HG02571 (cell line): Measurements from ENCODE around the gene CEP85L.

Experiments used
- ATAC-seq: cut with Tn5 transposase; IDR thresholded peaks from one replicate; pipeline ENCODE4 v1.9.1; 2021; ENCODE audit warnings: mild to moderate bottlenecking, moderate library complexity; ENCODE audit not compliant: unreplicated experiment

The CEP85L gene

DNA sequence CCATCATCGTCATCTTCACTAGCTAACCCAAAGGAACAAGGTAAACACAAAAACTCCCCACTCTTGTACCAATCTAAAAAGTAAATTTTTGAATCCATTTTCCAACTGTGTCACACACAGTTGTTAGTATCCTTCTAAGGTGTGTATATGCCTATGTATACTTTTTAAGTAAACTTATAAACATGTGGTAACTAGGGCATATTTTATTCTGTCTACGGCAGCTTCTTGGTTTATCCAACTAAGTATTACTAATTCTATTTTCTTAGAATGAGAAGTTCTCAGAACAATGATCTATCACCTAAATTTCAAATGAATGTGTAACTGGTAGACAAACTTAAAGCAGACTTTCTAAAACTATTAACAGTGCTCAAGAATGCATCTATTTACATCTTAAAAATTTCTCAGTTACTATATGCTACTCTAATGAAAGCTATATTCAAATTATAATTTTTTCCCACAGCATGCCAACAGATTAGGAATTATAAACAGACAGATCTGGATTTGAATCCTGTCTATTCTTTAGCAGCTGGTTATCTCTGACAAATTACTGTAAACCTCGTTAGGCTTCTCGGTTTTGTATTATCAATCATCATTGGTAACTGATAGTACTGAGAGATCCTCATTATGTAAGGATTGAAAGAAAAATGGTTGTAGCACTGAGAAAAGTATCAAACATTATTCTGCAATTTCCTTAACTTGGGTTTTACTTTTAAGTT is 105.1 kb downstream of the CEP85L start:
- ATAC-seq = no peak

DNA sequence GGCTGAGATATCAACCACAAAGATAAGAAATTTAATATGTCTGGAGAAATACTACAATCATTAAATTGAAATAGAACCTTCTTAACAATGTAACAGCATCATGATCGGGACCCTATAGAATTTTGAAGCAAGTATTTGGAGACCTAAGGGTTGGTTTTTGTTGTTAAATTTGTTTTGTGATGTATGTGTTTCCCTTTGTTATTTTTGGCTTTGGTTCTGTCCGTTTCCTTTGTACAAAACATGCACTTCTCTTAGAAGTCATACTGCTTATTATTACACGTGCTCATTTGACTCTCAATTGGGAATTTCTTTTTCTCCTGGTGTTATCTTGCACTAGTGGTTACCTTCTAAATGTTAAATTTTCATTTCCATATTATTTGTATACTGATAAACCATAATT is 107.3 kb downstream of the CEP85L start:
- no peak for ATAC-seq

DNA sequence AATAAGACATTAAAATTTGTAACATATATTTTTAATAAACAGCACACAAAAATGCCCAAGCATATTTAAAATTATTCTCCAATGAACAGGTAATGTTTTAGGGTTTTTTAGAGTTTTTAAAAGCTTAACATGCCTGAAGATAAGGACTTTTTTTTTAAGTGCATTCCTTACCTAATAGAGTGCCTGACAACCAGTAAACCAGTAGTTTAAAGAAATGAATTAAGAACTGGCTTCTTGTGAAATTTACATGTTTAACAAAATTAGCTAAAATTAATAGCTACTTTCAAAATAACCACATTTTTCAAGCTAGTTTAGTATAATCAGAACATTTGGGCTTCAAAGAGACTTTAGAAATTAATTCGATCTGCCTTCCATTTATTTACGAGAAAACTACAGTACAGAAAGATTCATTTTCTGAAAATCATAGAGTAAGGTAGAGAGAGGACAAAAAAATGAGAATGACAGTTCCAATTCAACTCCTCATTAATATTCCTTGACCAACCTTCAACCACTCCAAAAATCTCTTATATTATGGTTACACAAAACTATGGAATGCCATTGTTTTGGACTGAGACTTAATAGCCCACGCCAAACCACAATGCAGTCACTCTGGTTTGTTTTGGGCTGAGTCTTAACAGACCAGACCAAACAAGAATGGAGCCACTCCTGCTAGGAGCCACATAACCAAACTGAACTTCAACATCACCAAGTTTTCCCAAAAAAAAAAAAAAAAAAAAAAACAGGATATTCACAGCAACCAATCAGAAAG is 109.0 kb downstream of the CEP85L start:
- ATAC-seq = no peak

GRCh38 chr6:118537574-118537973 is 113.8 kb downstream of the CEP85L start:
- ATAC-seq = no peak

GRCh38 chr6:118536478-118536877 is 114.9 kb downstream of the CEP85L start:
- no peak for ATAC-seq

GRCh38 chr6:118535176-118535844 is 116.1 kb downstream of the CEP85L start:
- no peak for ATAC-seq

GRCh38 chr6:118530942-118531341 is 120.4 kb downstream of the CEP85L start:
- ATAC-seq = no peak

DNA sequence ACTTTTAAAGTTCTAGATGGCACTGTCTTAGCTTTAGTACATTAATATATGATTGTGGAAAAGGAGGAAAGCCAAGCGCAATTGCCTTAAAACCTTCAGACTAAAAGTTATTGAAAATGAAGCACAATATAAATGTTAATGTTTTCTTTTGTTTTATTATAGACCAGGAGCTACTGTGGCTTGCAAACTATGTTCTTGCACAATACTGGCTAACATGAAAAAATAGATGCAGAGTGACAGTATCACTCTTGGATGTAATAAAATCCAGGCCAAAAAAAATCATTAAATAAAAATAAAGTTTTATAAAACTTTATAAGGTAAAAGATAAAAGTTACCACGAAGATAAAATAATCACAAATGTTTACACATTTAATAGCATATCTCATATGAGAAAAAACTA is 121.6 kb downstream of the CEP85L start:
- no peak for ATAC-seq

DNA sequence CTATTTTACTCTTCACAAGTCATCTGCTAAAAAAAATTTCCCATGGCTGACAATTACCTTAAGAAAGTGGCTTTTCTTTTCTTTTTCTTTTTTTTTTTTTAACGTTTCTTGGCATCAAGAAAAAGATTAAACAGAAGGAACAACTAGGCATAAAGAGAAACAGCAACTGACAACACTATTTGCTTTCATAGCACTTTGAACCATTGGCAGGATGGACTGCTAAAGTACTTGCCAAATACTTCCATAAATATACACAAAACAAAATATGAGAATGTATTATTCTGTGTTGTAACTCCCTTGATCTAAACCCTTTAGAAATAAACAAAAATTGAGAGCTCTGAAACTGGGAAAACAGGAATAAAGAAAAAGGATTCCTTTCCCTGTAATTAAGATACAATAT is 123.3 kb downstream of the CEP85L start:
- no peak for ATAC-seq

GRCh38 chr6:118525913-118526780 is 125.2 kb downstream of the CEP85L start:
- no peak for ATAC-seq

- ATAC-seq = no peak
These were observed 126.7 kb downstream of the CEP85L start for GRCh38 chr6:118524686-118525085.

GRCh38 chr6:118523216-118523615 is 128.2 kb downstream of the CEP85L start:
- ATAC-seq = no peak

DNA sequence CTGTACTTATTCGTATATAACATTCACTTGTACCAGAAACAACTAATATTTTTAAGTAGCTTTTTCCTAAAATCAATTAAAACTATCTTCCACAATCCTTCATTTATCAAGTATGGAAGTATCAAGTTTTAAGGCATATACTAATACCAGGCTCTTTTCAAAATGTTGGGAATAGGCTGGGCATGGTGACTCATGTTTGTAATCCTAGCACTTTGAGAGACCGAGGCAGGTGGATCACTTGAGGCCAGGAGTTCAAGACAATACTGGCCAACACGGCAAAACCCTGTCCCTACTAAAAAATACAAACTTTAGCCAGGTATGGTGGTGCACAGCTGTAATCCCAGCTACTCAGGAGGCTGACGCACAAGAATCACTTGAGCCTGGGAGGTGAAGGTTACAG is 129.0 kb downstream of the CEP85L start:
- no peak for ATAC-seq

DNA sequence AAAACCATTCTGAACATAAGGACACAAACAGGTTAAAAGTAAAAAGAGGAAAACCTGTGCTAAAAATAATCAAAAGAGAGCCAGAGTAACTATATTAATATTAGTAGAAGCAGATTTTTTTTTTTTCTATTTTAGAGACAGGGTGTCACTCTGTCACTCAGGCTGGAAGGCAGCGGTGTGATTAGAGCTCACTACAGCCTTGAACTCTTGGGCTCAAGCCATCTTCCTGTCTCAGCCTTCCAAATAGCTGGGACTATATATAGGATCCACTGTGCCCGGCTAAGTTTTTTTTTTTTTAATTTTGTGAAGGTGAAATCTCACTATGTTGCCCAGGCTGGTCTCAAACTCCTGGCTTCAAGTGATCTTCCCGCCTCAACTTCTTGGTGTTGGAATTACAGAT is 136.7 kb downstream of the CEP85L start:
- no peak for ATAC-seq

GRCh38 chr6:118511930-118512715 is 139.3 kb downstream of the CEP85L start:
- no peak for ATAC-seq

DNA sequence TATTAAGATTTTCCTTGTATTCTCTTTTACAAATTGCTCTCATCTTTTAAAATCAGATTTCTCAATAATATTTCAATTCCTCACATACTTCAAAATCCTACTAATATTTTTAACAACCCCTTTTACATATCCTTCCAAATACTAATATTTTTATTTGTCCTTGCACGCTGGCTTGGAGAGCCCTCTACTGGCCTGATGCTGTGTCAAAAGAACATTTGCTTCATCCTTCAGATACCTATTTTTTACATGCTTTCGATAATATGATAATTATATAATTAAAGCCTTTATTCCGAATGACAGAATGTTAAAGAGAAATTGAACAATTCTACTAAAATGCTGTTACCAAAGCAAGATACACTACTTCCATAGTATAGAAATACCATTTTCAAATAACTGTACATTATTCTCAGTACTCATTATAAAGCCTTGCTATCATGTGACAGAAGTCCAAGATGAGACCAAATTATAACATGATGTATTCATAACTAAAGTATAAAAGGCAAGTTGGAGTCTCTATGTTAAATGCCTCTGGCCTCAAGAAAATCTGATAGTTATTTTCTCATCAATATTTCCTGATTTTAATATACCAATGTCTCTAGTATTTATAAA is 142.3 kb downstream of the CEP85L start:
- ATAC-seq = no peak

GRCh38 chr6:118507636-118508035 is 143.8 kb downstream of the CEP85L start:
- no peak for ATAC-seq

DNA sequence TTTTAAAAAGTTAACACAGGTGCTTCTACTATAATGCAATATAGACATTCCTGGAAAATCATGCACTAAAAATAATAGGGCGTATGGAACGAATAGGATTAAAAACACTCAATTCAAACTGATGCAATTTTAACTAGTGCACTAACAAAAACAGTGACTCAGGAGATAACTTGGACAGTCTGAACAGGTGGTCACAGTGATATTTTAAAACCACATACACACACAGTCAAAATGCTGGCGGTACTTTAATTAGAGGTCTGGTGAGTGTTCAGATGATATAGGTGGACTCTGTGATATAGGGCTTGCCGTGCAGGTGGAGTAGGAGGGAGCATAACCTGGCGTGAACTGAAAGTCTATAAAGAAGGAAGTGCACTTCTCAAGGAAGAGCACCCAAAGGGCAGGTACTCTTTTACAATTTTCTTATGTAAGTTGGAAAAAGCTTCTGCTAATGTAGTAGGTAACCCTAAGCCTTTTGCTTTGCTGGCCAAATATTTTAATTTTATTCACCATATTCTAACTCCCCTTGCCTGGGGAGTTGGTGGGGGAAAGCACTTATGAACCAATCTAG is 145.2 kb downstream of the CEP85L start:
- ATAC-seq = no peak

DNA sequence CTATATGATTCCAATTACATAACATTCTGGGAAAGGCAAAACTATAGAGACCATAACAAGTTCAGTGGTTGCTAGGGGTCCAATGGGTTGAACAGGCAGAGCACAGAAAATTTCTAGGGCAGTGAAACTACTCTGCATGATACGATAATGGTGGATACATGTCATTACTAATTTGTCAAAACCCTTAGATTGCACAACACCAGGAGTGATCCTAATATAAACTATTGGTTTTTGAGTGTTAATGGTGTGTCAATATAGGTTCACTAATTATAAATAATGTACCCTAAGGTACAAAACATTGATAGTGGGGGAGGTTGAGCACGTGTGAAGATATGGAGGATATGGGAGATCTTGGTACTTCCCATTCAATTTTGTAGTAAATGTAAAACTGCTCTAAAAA is 145.7 kb downstream of the CEP85L start:
- ATAC-seq = no peak
